CD4-positive, alpha-beta T cell treated with Interleukin-4 for 1 hour (primary cell): Measurements from ENCODE around the gene PRPF31.
"Not testable (repeated sequence)": the region's sequence is repeated elsewhere in the genome, so short reads cannot be mapped to it uniquely, and the experiment has no call there.

Source experiments
- DNase-seq, 2 donors: peaks; one replicate each; pipeline ENCODE4 v3.0.0-alpha.2; 2020 to 2022

Gene PRPF31

GRCh38 chr19:54115109-54116063, at the start of gene PRPF31, which contains the start of gene TFPT:
Gene PRPF31 (plus strand): TSS chr19:54115754. CDS start chr19:54118279, 2,525 bp downstream.
Gene TFPT (minus strand): TSS chr19:54115657. CDS start chr19:54115269, 388 bp downstream.
- DNase-seq, result peak; percentile 95 to 97

DNA sequence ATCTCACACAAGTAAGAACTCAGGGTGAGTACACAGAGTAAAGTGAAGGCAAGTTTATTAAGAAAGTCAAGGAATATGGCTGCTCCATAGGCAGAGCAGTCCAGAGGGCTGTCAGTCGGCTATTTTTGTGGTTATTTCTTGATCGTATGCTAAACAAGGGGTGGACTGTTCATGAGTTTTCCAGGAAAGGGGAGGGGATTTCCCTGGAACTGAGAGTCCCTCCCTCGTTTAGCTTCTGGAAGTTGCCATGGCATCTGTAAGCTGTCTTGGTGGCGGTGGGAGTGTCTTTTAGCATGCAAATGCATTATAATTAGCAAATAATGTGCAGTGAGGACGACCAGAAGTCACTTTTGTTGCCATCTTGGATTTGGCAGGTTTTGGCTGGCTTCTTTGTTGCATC, 46.1 kb upstream of the PRPF31 start:
- no peak for DNase-seq

DNA sequence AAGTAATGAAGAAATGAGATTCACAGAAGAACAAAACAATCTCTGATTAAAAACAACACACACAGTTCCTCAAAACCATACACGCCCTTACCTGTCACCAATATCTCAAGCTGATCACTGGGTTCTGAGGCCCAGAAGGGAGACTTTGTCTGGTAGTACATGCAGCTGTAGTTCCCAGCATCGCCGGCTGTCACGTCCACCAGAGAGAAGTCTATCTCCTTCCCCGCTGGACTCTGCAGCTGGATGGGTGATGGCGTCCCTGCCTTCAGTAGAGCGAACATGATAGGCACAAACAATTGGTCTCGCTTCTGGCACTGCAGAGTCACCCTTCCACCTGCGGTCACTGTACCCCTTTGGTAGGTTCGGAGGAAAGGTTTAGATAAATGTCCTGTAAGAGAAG, 41.7 kb upstream of the PRPF31 start:
- DNase-seq, result no peak

DNA sequence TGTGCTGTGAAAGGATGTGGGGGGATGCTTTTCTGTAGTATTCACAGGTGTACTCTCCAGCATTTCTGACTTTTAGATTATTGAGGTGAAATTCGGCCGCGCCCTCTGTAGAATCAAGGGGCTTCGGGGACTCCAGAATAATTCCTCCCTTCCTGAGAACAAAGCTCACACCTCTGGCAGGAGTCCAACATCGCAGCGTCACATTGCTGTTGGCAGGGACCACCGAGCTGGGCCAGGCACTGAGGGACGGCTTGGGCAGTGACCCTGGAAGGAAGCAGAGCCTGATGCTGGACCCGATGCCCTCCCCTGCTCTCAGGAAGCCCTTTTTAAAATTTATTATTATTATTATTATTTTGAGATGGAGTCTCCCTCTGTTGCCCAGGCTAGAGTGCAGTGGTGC, 40.7 kb upstream of the PRPF31 start:
- no peak for DNase-seq

GRCh38 chr19:54077334-54077733, 38.2 kb upstream of the PRPF31 start:
- no peak for DNase-seq

GRCh38 chr19:54081032-54081431, 34.5 kb upstream of the PRPF31 start, which contains the start of gene TARM1:
Gene TARM1 (minus strand): TSS chr19:54081365. CDS start chr19:54081340, 25 bp downstream.
- no peak for DNase-seq

- no peak for DNase-seq
These were observed 31.1 kb upstream of the PRPF31 start for GRCh38 chr19:54084410-54084809.

DNA sequence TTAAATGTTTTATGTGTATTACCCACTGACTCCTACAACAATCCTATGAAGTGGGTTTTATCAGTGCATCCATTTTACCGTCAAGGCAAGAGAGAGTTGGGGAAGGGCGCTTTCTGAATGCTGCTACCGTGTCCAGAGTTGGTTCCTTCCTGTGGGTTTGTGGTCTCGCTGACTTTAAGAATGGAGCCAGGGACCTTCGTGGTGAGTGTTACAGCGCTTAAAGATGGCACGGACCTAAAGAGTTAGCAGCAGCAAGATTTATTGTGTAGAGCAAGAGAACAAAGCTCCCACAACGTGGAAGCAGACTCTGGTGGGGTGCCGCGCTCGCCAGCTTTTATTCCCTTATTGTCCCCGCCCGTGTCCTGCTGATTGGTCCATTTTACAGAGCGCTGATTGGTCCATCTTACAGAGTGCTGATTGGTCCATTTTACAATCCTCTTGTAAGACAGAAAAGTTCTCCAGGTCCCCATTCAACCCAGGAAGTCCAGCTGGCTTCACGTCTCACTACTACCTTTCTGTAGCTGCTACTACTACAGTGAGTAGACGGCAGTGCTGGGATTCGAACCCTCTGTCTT, 21.0 kb upstream of the PRPF31 start:
- DNase-seq, result no peak

DNA sequence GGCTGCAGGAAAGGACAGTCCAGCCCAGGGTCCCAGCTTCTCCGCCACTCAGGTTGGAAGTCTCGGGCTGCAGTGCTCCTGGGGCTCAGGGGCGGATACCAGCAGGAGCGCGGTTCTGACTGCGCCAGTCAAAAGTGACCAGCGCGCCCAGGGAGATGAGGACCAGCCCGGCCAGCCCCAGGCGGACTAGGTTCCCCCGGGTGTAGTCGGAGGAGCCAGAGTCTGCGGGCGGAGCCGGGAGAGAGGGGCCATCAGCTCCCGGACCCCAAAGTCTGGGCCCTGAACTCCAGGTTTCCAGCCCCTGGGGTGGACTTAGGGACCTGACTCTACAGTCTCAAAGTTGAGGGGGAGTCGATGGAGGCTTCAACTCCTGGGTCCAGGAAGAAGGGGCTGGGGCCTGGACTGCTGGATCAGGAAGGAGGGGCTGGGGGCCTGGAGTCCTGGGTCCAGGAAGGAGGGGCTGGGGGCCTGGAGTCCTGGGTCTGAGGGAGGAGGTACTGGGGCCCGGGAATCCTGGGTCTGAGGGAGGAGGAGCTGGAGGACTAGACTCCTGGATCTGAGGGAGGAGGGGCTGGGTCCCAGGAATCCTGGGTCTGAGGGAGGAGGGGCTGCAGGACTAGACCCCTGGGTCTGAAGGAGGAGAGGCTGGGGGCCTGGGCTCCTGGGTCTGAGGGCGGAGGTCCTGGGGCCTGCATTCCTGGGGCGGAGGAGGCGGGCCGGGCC, 20.3 kb upstream of the PRPF31 start:
- DNase-seq, result no peak

DNA sequence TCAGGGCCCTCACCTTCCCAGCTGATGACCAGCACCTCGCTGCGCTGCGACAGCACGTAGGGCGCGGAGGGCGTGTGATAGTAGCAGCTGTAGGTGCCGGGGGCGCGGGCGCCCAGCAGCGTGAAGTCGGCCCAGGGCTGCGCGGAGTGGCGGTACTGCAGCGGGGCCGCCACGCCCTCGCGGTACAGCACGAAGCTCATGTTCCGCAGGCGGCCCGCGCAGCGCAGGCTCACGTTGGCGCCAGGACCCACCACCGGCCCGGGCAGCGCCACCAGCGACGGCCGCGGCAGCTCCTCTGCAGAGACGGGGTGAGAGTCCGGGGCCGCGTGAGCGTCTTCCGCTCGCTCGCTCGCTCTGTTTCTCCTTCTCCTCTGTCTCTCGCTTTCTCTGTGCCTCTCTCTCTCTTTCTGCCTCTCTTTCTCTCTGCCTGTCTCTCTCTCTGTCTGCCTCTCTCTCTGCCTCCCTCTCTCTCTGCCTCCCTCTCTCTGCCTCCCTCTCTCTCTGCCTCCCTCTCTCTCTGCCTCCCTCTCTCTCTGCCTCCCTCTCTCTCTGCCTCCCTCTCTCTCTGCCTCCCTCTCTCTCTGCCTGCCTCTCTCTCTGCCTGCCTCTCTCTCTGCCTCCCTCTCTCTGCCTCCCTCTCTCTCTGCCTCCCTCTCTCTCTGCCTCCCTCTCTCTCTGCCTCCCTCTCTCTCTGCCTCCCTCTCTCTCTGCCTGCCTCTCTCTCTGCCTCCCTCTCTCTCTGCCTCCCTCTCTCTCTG, 19.5 kb upstream of the PRPF31 start:
- peak; percentile 42 to 66 for DNase-seq

DNA sequence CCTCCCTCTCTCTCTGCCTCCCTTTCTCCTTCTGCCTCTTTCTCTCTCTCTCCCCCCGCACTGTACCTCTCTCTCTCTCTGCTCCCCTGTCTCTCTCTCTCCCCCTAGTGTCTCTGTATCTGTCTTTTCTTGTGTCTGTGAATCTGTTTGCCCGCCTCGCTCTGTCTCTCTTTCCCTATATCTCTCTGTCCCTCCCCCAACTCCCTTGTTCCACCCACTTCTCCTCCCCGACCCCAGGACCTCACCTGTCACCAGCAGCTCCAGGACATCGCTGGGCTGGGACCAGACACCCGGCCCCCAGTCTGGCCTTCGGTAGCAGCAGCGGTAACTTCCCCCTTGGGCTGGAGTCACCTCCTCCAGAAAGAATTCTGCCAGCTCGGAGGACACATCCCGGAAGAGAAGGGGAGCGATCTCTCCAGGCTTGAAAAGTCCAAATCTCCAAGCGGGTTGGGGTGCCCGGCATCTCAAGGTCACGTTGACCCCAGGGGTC, 18.9 kb upstream of the PRPF31 start:
- DNase-seq, result peak in 1 of 2 donors; percentile 22

GRCh38 chr19:54099190-54099902, 16.2 kb upstream of the PRPF31 start:
- no peak for DNase-seq

- DNase-seq, result not testable (repeated sequence)
These were observed 15.7 kb upstream of the PRPF31 start for GRCh38 chr19:54099903-54100255.

- peak in 1 of 2 donors; percentile 67 for DNase-seq
These were observed 15.0 kb upstream of the PRPF31 start, which contains the start of gene OSCAR for GRCh38 chr19:54100561-54100960. Gene OSCAR (minus strand): TSS chr19:54100803. CDS start chr19:54100792, 11 bp downstream.

DNA sequence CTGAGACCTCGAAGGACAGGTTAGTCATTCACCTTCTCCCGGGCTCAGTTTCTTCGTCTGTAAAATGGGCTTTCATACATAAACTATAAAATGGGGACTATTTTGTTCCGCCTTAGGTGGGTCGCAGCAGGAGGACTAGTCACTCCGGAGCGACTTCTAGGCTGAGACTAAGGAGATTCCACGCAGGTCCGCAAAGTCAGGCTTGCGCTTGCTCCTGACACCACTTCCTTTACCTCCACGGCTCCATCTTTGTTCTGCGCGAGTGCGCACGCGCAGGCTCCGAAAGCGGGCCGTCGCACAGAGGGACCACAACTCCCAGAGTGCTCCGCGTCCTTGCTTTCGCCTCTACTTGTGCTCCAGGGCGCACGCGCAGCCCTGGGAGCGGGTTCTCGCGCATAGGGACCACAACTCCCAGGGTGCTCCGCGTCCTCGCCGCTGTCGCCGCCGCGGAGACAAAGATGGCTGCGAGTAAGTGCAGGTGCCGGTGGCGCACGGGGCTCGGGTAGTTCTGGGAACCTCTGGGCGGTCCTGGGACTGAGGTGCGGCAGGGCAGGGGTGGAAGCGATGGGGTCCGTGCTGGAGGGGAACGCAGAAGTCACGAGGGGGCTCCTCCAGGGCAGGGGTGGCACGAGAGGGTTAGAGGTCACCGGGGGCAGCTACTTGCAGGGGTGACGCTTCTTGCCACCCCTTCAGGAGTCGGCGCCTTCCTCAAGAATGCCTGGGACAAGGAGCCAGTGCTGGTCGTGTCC, 13.0 kb upstream of the PRPF31 start, which contains the start of gene NDUFA3:
TSS of gene NDUFA3 (plus strand) at position 435 of the 749 bp plus-strand sequence. CDS start at position 459, 24 bp downstream.
- peak; percentile 98 to 100 for DNase-seq

GRCh38 chr19:54104998-54105715, 10.4 kb upstream of the PRPF31 start:
- no peak for DNase-seq

DNA sequence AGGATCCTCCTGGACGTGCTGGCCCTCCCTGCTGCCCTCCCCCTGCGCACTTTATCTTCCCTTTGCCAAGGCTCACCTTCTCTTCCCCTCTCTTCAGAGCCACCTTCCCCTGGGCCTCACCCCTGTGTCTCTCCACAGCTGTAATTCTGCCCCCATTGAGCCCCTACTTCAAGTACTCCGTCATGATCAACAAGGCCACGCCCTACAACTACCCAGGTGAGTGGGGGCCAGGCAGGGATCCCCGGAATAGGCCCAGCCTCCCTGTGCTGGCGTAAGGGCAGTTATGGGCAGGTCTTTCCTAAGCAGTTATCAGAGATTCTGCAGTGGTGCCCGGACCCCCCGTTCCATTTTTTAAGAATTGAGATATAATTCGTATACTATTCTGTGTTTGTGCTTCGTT, 9.8 kb upstream of the PRPF31 start:
- no peak for DNase-seq

GRCh38 chr19:54106716-54107115, 8.8 kb upstream of the PRPF31 start:
- no peak for DNase-seq

GRCh38 chr19:54107876-54108490, 7.6 kb upstream of the PRPF31 start:
- no peak for DNase-seq
